ENCODE results near the gene EBF4.

Gene EBF4

GRCh38 chr20:2700913-2701620 is 8.5 kb downstream of the EBF4 start:
- no peak for DNase-seq (ENCODE audit: low spot score)

GRCh38 chr20:2701671-2702081 is 9.1 kb downstream of the EBF4 start:
- DNase-seq (ENCODE audit: low spot score) = no peak

- DNase-seq (ENCODE audit: low spot score) = no peak
Measured at GRCh38 chr20:2703716-2704475, 11.3 kb downstream of the EBF4 start.

- DNase-seq (ENCODE audit: low spot score) = no peak
Measured at GRCh38 chr20:2705931-2706645, 13.5 kb downstream of the EBF4 start.

- DNase-seq (ENCODE audit: low spot score) = no peak
Measured at GRCh38 chr20:2706688-2707352, 14.2 kb downstream of the EBF4 start.

- DNase-seq (ENCODE audit: low spot score) = no peak
Measured at GRCh38 chr20:2707353-2708072, 14.9 kb downstream of the EBF4 start.

- no peak for DNase-seq (ENCODE audit: low spot score)
Measured at GRCh38 chr20:2708073-2708415, 15.5 kb downstream of the EBF4 start.

GRCh38 chr20:2708665-2709064 is 16.1 kb downstream of the EBF4 start:
- DNase-seq (ENCODE audit: low spot score) = no peak

GRCh38 chr20:2709205-2709981 is 16.8 kb downstream of the EBF4 start:
- no peak for DNase-seq (ENCODE audit: low spot score)

GRCh38 chr20:2713285-2713684 is 20.7 kb downstream of the EBF4 start:
- DNase-seq (ENCODE audit: low spot score) = no peak

- DNase-seq (ENCODE audit: low spot score) = no peak
Measured at GRCh38 chr20:2729251-2729713, 36.7 kb downstream of the EBF4 start.

- DNase-seq (ENCODE audit: low spot score) = no peak
Measured at GRCh38 chr20:2729791-2730190, 37.2 kb downstream of the EBF4 start.

- no peak for DNase-seq (ENCODE audit: low spot score)
Measured at GRCh38 chr20:2734899-2735298, 42.3 kb downstream of the EBF4 start.

- no peak for DNase-seq (ENCODE audit: low spot score)
Measured at GRCh38 chr20:2736441-2736840, 43.9 kb downstream of the EBF4 start.

GRCh38 chr20:2738331-2739041 is 45.9 kb downstream of the EBF4 start:
- DNase-seq (ENCODE audit: low spot score) = no peak

GRCh38 chr20:2739042-2739398 is 46.4 kb downstream of the EBF4 start:
- DNase-seq (ENCODE audit: low spot score) = no peak

- DNase-seq (ENCODE audit: low spot score) = no peak
Measured at GRCh38 chr20:2740702-2741101, 48.1 kb downstream of the EBF4 start.

GRCh38 chr20:2741463-2741862 is 48.9 kb downstream of the EBF4 start:
- no peak for DNase-seq (ENCODE audit: low spot score)

- no peak for DNase-seq (ENCODE audit: low spot score)
Measured at GRCh38 chr20:2741881-2742280, 49.3 kb downstream of the EBF4 start.

- DNase-seq (ENCODE audit: low spot score) = no peak
Measured at GRCh38 chr20:2742431-2742830, 49.9 kb downstream of the EBF4 start.
